Lower leg skin (tissue), 4 donors: ENCODE results near the gene PMEL. TPM values are rescaled to one million over a fixed set of nuclear protein-coding genes. Genes with fewer than 3 reads are reported as not detected.
A peak's percentile ranks its signal among the peaks of the same experiment; 100 is the strongest.

Source experiments
- DNase-seq, 2 donors: peaks; one replicate each; pipeline ENCODE4 v3.0.0-alpha.2; 2019; ENCODE audit warnings: low spot score in 2 of 2
- H3K4me3 ChIP-seq: fragments of 200-600 bp; sonication (generic); 2 replicates; pipeline ENCODE4 v1.5.1; 2017; ENCODE audit warnings: mild to moderate bottlenecking, low read depth; ENCODE audit not compliant: poor library complexity, severe bottlenecking
- POLR2A ChIP-seq, 2 donors: fragments of 450-650 bp; IDR thresholded peaks; one replicate each; pipeline ENCODE4 v1.6.1; 2016 to 2017; ENCODE audit warnings: antibody characterized with exemption in 2 of 2, mild to moderate bottlenecking in 1 of 2, moderate library complexity in 1 of 2
- WGBS, 2 donors: methylation state at CpG; one replicate each; pipeline ENCODE4 v1.1.5; 2018; 5-methylcytosine and 5-hydroxymethylcytosine counted together
- intact Hi-C: fragments of 100-400 bp; cut with DNase I; formaldehyde crosslinking; loops from one replicate; pipeline ENCODE4 v1.15.0; 2023; ENCODE audit warnings: low total_unique reads
- total RNA-seq, 4 donors: library from RNA; depleted of rRNA; stranded (reverse); fragments of >200 nt; gene quantifications; one replicate each; pipeline ENCODE4 v1.1.0, GENCODE V29; 2016
- TF ChIP-seq, protein P1 (sequence below), 3 donors: fragments of 450-650 bp; IDR thresholded peaks; one replicate each; pipeline ENCODE4 v1.5.1; 2016; ENCODE audit warnings: antibody characterized with exemption in 3 of 3, mild to moderate bottlenecking in 3 of 3, moderate library complexity in 2 of 3

Gene PMEL
- total RNA-seq, 4 donors from 2014 or later = 17.2 to 49.3 (median 34.2) TPM

GRCh38 chr12:55978393-55978792 lies 12.6 kb upstream of the PMEL start:
- DNase-seq = no peak
- TF ChIP-seq POLR2A (IDR thresholded peaks at IDR 0.05) = no peak
- TF ChIP-seq, protein P1, sequence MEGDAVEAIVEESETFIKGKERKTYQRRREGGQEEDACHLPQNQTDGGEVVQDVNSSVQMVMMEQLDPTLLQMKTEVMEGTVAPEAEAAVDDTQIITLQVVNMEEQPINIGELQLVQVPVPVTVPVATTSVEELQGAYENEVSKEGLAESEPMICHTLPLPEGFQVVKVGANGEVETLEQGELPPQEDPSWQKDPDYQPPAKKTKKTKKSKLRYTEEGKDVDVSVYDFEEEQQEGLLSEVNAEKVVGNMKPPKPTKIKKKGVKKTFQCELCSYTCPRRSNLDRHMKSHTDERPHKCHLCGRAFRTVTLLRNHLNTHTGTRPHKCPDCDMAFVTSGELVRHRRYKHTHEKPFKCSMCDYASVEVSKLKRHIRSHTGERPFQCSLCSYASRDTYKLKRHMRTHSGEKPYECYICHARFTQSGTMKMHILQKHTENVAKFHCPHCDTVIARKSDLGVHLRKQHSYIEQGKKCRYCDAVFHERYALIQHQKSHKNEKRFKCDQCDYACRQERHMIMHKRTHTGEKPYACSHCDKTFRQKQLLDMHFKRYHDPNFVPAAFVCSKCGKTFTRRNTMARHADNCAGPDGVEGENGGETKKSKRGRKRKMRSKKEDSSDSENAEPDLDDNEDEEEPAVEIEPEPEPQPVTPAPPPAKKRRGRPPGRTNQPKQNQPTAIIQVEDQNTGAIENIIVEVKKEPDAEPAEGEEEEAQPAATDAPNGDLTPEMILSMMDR (IDR thresholded peaks at IDR 0.05) = no peak
- 93 to 97% methylated on average over 7 of the region's 7 CpGs for WGBS, 2 donors
- no peak overlapping the region for H3K4me3 ChIP-seq
- intact Hi-C loops = no loop called here

DNA sequence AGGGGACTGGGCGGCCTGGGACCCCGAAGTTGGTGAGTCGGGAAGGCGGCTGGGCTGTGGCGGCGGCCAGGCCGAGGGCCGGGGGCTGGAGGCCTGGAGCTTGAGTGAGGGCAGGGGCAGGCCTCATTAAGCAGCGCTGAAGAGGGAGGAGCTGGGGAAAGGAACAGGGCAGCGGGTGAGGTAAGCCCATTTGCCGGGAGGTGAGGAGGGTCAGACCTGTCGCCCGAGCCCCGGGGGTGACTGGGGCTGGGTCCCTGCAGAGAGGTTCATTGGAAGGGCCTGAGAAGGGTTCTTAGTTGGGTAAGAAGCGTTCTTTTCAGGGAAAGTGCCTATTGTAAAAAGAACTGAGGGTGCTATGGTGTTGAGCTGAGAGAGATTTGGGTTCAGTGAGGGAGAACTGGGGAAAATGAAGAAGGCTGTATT lies 8.5 kb upstream of the PMEL start:
- TF ChIP-seq POLR2A (IDR thresholded peaks at IDR 0.05) = no peak
- TF ChIP-seq, protein P1 (IDR thresholded peaks at IDR 0.05) = no peak
- intact Hi-C loops = no loop called here
- no peak for DNase-seq
- WGBS, 2 donors = 0 to 1% methylated on average over 15 of the region's 15 CpGs
- H3K4me3 ChIP-seq = peak overlapping the region; percentile 95

GRCh38 chr12:55973599-55974307 lies 7.9 kb upstream of the PMEL start, which contains the start of gene RAB5B:
Gene RAB5B (plus strand): TSS chr12:55974078. CDS start chr12:55986961, 12,883 bp downstream.
- WGBS, 2 donors = 1% methylated on average over 39 of the region's 39 CpGs

DNA sequence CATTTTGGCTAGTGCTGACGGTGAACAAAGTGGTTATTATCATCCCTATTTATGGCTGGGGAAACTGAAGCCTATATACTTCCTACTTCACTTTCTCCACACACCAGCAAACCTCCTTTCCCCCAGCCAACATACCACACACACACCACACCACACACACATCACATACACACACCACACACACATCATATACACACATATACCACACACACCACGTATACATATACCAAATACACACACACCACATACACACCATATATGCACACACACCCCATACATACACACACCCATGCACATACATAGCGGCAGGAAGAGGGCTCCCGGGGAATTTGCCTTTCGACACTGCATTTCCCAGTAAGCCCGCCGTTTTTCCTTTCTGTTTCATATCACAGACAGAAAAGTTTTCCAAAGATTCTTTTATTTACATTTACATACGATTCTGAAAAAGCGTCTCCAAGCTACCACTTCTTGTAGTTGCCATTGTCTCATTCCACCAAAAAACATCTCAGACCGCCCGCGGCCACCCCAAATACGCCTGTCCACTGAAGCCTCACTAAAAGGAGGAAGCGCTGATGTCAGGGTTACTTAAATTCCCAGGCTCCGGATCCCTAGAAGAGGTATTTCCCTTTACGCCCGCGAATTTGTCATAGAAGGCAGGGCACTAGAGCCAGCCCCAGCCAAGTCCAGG lies 7.2 kb upstream of the PMEL start:
- TF ChIP-seq, protein P1 (IDR thresholded peaks at IDR 0.05) = peak in 1 of 3 donors; percentile 40
- no peak for TF ChIP-seq POLR2A (IDR thresholded peaks at IDR 0.05)
- no peak for DNase-seq
- H3K4me3 ChIP-seq = peak overlapping the region; percentile 1
- WGBS, 2 donors = 0 to 2% methylated on average over 18 of the region's 18 CpGs
- intact Hi-C loops = no loop called here

More at GRCh38 chr12:55973599-55974307, 7.9 kb upstream of the PMEL start, which contains the start of gene RAB5B:
- peak in 1 of 2 donors; percentile 65 for TF ChIP-seq POLR2A (IDR thresholded peaks at IDR 0.05)
- TF ChIP-seq, protein P1 (IDR thresholded peaks at IDR 0.05) = no peak
- intact Hi-C loops = no loop called here
- peak; percentile 100 for DNase-seq
- H3K4me3 ChIP-seq = peak within 1 kb of the TSS; percentile 95

DNA sequence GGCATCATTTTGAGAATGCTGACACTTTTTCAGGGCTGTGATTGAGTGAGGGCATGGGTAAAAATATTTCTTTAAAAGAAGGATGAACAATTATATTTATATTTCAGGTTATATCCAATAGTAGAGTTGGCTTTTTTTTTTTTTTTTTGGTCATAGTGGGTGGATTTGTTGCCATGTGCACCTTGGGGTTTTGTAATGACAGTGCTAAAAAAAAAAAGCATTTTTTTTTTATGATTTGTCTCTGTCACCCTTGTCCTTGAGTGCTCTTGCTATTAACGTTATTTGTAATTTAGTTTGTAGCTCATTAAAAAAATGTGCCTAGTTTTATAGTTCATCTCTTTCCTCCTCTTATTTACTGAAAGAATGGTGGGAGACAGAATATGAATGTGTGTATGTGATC lies 6.6 kb upstream of the PMEL start:
- WGBS, 2 donors = 16 to 28% methylated on average over 1 of the region's 1 CpG
- no peak overlapping the region for H3K4me3 ChIP-seq
- DNase-seq = no peak
- intact Hi-C loops = no loop called here
- TF ChIP-seq, protein P1 (IDR thresholded peaks at IDR 0.05) = no peak
- no peak for TF ChIP-seq POLR2A (IDR thresholded peaks at IDR 0.05)
